DOHH2 (cell line): ENCODE results near the gene MPZL3.

ENCODE experiments used
- H3F3A ChIP-seq: fragments of 200-600 bp; sonication (generic), shearing (Covaris generic); 2 replicates; pipeline ENCODE4 v1.6.0; 2016; ENCODE audit warnings: antibody characterized with exemption, mild to moderate bottlenecking; ENCODE audit not compliant: control insufficient read depth, insufficient read depth
- H3K27ac ChIP-seq: fragments of 200-600 bp; sonication (generic); 2 replicates; pipeline ENCODE4 v1.5.1; 2014; ENCODE audit warnings: low read depth, mild to moderate bottlenecking, low read length, moderate library complexity
- H3K27me3 ChIP-seq: fragments of 200-600 bp; sonication (generic); 2 replicates; pipeline ENCODE4 v1.6.1; 2014; ENCODE audit warnings: mild to moderate bottlenecking, low read length, mixed read lengths; ENCODE audit not compliant: control insufficient read depth
- H3K36me3 ChIP-seq: fragments of 200-600 bp; sonication (generic); 2 replicates; pipeline ENCODE4 v1.6.1; 2014; ENCODE audit warnings: mild to moderate bottlenecking, low read length, moderate library complexity, mixed read lengths; ENCODE audit not compliant: control insufficient read depth
- H3K4me1 ChIP-seq: fragments of 200-600 bp; sonication (generic); 2 replicates; pipeline ENCODE4 v1.6.1; 2014; ENCODE audit warnings: mild to moderate bottlenecking, low read length, mixed read lengths; ENCODE audit not compliant: control insufficient read depth
- H3K4me2 ChIP-seq: fragments of 200-600 bp; sonication (generic); 2 replicates; pipeline ENCODE4 v1.6.0; 2014; ENCODE audit warnings: mild to moderate bottlenecking, low read length, moderate library complexity
- H3K4me3 ChIP-seq: fragments of 200-600 bp; sonication (generic); 2 replicates; pipeline ENCODE4 v1.5.1; 2014; ENCODE audit warnings: mild to moderate bottlenecking, low read length, mixed read lengths
- H3K79me2 ChIP-seq: fragments of 200-600 bp; sonication (generic); 2 replicates; pipeline ENCODE4 v1.6.1; 2014; ENCODE audit warnings: mild to moderate bottlenecking, low read length, mixed read lengths; ENCODE audit not compliant: control insufficient read depth
- H3K9me2 ChIP-seq: fragments of 200-600 bp; sonication (generic); replicated peaks from 2 replicates; pipeline ENCODE4 v1.6.1; 2014; ENCODE audit warnings: mild to moderate bottlenecking, low read length, mixed read lengths; ENCODE audit not compliant: control insufficient read depth
- H3K9me3 ChIP-seq: fragments of 200-600 bp; sonication (generic); 2 replicates; pipeline ENCODE4 v1.6.1; 2014; ENCODE audit warnings: antibody characterized with exemption, low read length, mixed read lengths; ENCODE audit not compliant: control insufficient read depth, insufficient read depth
- H4K20me1 ChIP-seq: fragments of 200-600 bp; sonication (generic); 2 replicates; pipeline ENCODE4 v1.6.0; 2014; ENCODE audit warnings: low read depth, mild to moderate bottlenecking, antibody characterized with exemption, low read length, moderate library complexity; ENCODE audit not compliant: control insufficient read depth, insufficient read depth
- CTCF ChIP-seq: fragments of 200-600 bp; sonication (generic); IDR thresholded peaks from one replicate; pipeline ENCODE4 v1.5.1; 2014; ENCODE audit warnings: antibody characterized with exemption, mild to moderate bottlenecking, low read depth, low read length; ENCODE audit not compliant: poor library complexity, severe bottlenecking
- EZH2phosphoT487 ChIP-seq: fragments of 200-600 bp; sonication (generic); IDR thresholded peaks from 2 replicates; pipeline ENCODE4 v1.6.1; 2017; ENCODE audit warnings: borderline replicate concordance, mild to moderate bottlenecking, antibody characterized with exemption, low read length, moderate library complexity, mixed read lengths

The MPZL3 gene

GRCh38 chr11:118243161-118243560 lies 9.0 kb downstream of the MPZL3 start:
- Histone ChIP-seq H3K27ac (no peak overlapping the region), H3K4me2 (no peak overlapping the region), H3K27me3 (no peaks in the 10 kb centered on the region), H3K9me2 (no peaks in the 10 kb centered on the region), H3K36me3 (no peaks in the 10 kb centered on the region), H3F3A (no peaks in the 10 kb centered on the region), H3K4me3 (no peak overlapping the region), H4K20me1 (no peaks in the 10 kb centered on the region), H3K4me1 (peaks cover 34% of the 10 kb centered on the region), H3K79me2 (no peaks in the 10 kb centered on the region), H3K9me3 (no peaks in the 10 kb centered on the region)
- TF ChIP-seq CTCF (no peak), EZH2phosphoT487 (no peak)

- Histone ChIP-seq H3K4me3 (no peak overlapping the region), H3K27ac (no peak overlapping the region), H3K79me2 (no peaks in the 10 kb centered on the region), H3K4me1 (peaks cover 34% of the 10 kb centered on the region), H3F3A (no peaks in the 10 kb centered on the region), H3K36me3 (no peaks in the 10 kb centered on the region), H4K20me1 (no peaks in the 10 kb centered on the region), H3K27me3 (no peaks in the 10 kb centered on the region), H3K4me2 (no peak overlapping the region), H3K9me3 (no peaks in the 10 kb centered on the region), H3K9me2 (no peaks in the 10 kb centered on the region)
- TF ChIP-seq CTCF = no peak
- TF ChIP-seq EZH2phosphoT487 = no peak
Measured at GRCh38 chr11:118241764-118242098, 10.4 kb downstream of the MPZL3 start.

GRCh38 chr11:118240999-118241763 lies 11.0 kb downstream of the MPZL3 start:
- H3K4me3 ChIP-seq = no peak overlapping the region
- no peak overlapping the region for H3K4me2 ChIP-seq
- no peak overlapping the region for H3K27ac ChIP-seq

More at GRCh38 chr11:118240999-118241763, 11.0 kb downstream of the MPZL3 start:
- Histone ChIP-seq H3K79me2 (no peaks in the 10 kb centered on the region), H3F3A (no peaks in the 10 kb centered on the region), H3K9me3 (no peaks in the 10 kb centered on the region), H3K36me3 (no peaks in the 10 kb centered on the region), H4K20me1 (no peaks in the 10 kb centered on the region), H3K27me3 (no peaks in the 10 kb centered on the region), H3K4me1 (peaks cover 34% of the 10 kb centered on the region), H3K9me2 (no peaks in the 10 kb centered on the region)
- TF ChIP-seq EZH2phosphoT487 = no peak
- no peak for TF ChIP-seq CTCF
